IPS-18c (cell line): ENCODE results near the gene LCN10.
"Not testable (repeated sequence)": the region's sequence is repeated elsewhere in the genome, so short reads cannot be mapped to it uniquely, and the experiment has no call there.

Source experiments
- H3K4me3 ChIP-seq: 2 replicates; pipeline ENCODE4 v1.7.0; 2013; ENCODE audit warnings: low read depth, mild to moderate bottlenecking, low read length, moderate library complexity; ENCODE audit not compliant: insufficient read depth
- H3K9me3 ChIP-seq: one replicate; pipeline ENCODE4 v1.6.1; 2013; ENCODE audit warnings: mild to moderate bottlenecking, low read length, moderate library complexity; ENCODE audit not compliant: control insufficient read depth, insufficient read depth

Gene LCN10

GRCh38 chr9:136742591-136743391, at the start of gene LCN10:
Gene LCN10, minus strand, starts transcription at chr9:136742940. Its CDS starts 37 bp downstream, at chr9:136742903.
- no peak within 1 kb of the TSS for H3K4me3 ChIP-seq
- H3K9me3 ChIP-seq, result no peaks in the 10 kb centered on the region

DNA sequence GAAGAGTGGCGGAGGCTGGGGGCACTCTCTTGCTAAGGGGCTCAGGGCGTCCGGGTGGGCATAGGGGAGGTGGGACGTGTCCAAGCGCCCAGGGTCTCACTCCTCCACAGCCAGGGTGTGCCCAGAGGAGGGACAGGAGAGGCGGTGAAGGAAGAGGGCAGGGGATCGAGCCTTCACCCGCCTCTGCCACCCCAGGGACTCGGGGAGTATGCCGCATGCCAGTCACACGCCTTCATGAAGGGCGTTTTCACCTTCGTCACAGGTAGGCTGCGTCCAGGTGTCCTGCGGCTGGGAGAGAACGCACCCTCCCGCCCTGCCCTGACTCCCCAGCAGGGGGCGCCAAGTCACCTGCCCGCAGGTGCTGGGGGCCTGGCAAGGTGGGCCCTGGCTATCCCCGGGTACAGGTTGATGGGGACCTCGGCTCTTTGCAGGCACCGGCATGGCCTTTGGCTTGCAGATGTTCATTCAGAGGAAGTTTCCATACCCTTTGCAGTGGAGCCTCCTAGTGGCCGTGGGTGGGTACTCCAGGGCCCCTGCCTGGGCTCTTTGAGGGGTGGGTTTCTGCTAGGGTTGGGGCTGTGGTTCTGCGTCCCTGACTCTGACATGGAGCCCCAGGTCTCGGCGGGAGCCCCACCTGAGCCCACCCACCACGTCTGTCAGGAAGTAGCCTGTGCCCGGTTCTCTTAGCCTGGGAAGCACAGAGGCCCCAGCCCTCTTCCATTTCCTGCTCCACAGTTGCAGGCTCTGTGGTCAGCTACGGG, 49.0 kb upstream of the LCN10 start:
- Histone ChIP-seq H3K4me3 (peak overlapping the region; percentile 92), H3K9me3 (no peaks in the 10 kb centered on the region)

- Histone ChIP-seq H3K9me3 (no peaks in the 10 kb centered on the region), H3K4me3 (peak within 1 kb of the TSS; percentile 92)
Observed at GRCh38 chr9:136790640-136791515, 48.1 kb upstream of the LCN10 start, which contains the start of gene TMEM141. Gene TMEM141, plus strand, starts transcription at chr9:136791344. Its CDS starts 27 bp downstream, at chr9:136791371.

DNA sequence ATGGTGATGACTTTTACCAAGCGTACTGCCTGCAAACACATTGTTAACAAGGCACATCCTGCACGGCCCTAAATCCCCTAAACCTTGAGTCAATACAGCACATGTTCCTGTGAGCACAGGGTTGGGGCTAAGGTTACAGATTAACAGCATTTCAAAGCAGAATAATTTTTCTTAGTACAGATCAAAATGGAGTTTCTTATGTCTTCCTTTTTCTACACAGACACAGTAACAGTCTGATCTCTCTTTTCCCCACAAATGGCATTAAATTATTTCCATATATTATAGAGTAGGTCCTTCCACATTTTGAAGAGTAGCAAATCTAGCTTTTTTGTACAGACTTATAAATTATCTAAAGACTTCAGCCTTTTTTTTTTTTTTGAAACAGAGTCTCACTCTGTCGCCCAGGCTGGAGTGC, 46.8 kb upstream of the LCN10 start:
- H3K4me3 ChIP-seq, result no peak overlapping the region
- H3K9me3 ChIP-seq, result no peaks in the 10 kb centered on the region

GRCh38 chr9:136788644-136789522, 46.1 kb upstream of the LCN10 start:
- not testable (repeated sequence) for H3K4me3 ChIP-seq, H3K9me3 ChIP-seq

DNA sequence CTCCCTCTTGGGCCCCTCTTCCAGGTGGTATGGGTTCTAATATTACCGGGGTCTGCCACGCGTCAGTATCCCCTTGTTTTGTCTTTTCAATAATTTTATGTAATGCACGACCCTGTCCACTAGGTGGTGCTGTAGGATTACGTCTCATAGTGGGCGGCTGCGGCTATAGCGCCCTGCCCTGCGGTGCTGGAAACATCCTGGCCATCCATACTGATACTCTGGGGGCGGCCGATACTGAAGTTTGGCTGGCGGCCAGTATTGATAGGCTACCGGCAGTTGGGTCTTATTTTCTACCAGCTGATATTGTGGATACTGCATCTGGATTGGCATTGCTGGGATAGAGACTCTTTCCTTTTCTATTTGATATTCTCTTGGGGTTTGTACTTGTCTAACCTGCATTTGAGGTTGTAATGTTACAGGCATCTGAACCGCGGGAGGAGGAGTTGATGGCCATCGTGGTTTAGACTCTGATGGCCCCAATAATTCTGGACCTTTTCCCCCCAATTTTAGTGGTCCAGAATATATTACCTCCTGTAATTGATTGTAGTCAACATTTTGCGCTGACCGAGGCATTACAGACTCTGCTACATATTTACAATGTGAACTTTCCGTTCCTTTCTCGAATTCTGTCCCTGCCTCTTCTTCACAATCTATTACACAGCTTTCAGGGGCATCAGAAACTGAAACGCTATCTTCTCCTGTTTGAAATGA, 45.1 kb upstream of the LCN10 start:
- no peak overlapping the region for H3K4me3 ChIP-seq

GRCh38 chr9:136786983-136787382, 44.2 kb upstream of the LCN10 start:
- H3K4me3 ChIP-seq, H3K9me3 ChIP-seq: not testable (repeated sequence)

More for the DNA sequence above, 45.1 kb upstream of the LCN10 start:
- no peaks in the 10 kb centered on the region for H3K9me3 ChIP-seq

- Histone ChIP-seq H3K9me3 (no peaks in the 10 kb centered on the region), H3K4me3 (no peak overlapping the region)
Observed at GRCh38 chr9:136786451-136786850, 43.7 kb upstream of the LCN10 start.

GRCh38 chr9:136785565-136786355, 43.0 kb upstream of the LCN10 start:
- not testable (repeated sequence) for H3K4me3 ChIP-seq, H3K9me3 ChIP-seq

DNA sequence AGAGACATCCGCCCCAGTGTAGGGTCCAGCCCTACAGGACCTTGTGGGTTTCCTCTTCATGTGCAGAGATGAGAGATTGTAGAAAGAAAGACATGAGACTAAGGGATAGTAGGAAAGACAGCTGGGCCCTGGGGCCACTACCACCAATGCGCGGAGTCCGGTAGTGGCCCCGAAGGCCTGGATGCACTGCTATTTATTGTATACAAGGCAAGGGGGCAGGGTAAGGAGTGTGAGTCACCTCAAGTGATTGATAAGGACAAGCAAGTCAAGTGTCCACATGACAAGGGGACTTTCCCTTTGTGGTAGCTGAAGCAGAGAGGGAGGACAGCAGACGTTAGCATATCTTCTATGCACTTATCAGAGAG, 42.2 kb upstream of the LCN10 start:
- Histone ChIP-seq H3K4me3 (no peak overlapping the region), H3K9me3 (no peaks in the 10 kb centered on the region)

- Histone ChIP-seq H3K9me3 (no peaks in the 10 kb centered on the region), H3K4me3 (no peak overlapping the region)
Observed at GRCh38 chr9:136784249-136784996, 41.7 kb upstream of the LCN10 start.

GRCh38 chr9:136782452-136782851, 39.7 kb upstream of the LCN10 start:
- Histone ChIP-seq H3K4me3 (no peak overlapping the region), H3K9me3 (no peaks in the 10 kb centered on the region)

DNA sequence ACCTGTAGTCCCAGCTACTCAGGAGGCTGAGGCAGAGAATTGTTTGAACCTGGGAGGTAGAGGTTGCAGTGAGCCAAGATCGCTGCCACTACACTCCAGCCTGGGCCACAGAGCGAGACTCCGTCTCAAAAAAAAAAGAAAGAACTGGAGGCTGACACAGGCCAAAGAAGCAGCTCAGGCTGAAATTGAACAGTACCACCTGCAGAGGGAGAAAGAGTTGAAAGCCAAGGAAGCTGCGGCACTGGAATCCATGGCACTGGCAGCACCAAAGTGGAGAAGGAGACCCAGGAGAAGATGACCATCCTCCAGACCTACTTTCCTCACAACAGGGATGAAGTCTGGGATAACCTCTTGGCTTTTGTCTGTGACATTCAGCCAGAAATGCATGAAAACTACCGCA, 37.1 kb upstream of the LCN10 start:
- no peaks in the 10 kb centered on the region for H3K9me3 ChIP-seq

GRCh38 chr9:136777359-136777758, 34.6 kb upstream of the LCN10 start:
- Histone ChIP-seq H3K9me3 (no peaks in the 10 kb centered on the region), H3K4me3 (no peak overlapping the region)

More for the DNA sequence above, 37.1 kb upstream of the LCN10 start:
- no peak overlapping the region for H3K4me3 ChIP-seq

DNA sequence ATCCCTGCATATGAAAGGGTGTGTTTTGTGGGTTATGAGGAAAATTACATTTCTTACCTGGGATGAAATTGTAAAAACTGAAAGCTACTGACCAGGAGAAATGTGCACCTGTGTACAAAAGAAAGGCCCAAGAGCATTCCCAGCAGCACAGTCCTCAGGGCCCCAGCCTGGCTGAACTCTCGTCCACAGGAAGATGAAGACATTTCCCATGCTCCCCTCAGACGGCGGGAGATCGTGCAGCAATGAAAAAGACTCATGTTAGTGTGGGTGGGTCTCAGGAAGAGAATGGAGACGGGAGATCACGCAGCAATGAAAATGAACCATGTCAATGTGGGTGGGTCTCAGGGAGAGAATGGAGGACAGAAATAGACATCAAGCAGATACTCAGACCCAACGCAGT, 34.2 kb upstream of the LCN10 start:
- no peak overlapping the region for H3K4me3 ChIP-seq

More for the DNA sequence above, 34.2 kb upstream of the LCN10 start:
- H3K9me3 ChIP-seq, result no peaks in the 10 kb centered on the region
